GM23338 (cell line): ENCODE results near the gene CCDC137. TPM values are rescaled to one million over a fixed set of nuclear protein-coding genes. Genes with fewer than 3 reads are reported as not detected.

Experiments used
- ATAC-seq: fragments of 200-7000 bp; cut with Tn5 transposase; 3 replicates; pipeline ENCODE4 v1.9.1; 2020
- DNase-seq: peaks from one replicate; pipeline ENCODE4 v3.0.0-alpha.2; 2015; ENCODE audit warnings: low spot score
- H2AFZ ChIP-seq: fragments of 200-600 bp; sonication (generic); 2 replicates; pipeline ENCODE4 v1.8.0; 2016; ENCODE audit warnings: antibody characterized with exemption, mild to moderate bottlenecking, moderate library complexity
- H3F3A ChIP-seq: fragments of 200-600 bp; sonication (generic); replicated peaks from 2 replicates; pipeline ENCODE4 v1.8.0; 2017; ENCODE audit warnings: antibody characterized with exemption, mixed run types, low read depth
- H3K27ac ChIP-seq: fragments of 200-600 bp; sonication (generic); 2 replicates; pipeline ENCODE4 v1.6.1; 2016; ENCODE audit warnings: low read depth
- H3K27me3 ChIP-seq: fragments of 200-600 bp; sonication (generic); 2 replicates; pipeline ENCODE4 v1.8.0; 2016; ENCODE audit warnings: mild to moderate bottlenecking, mixed run types, moderate library complexity; ENCODE audit not compliant: insufficient read depth
- H3K36me3 ChIP-seq: fragments of 200-600 bp; sonication (generic); 2 replicates; pipeline ENCODE4 v1.8.0; 2016; ENCODE audit warnings: mild to moderate bottlenecking; ENCODE audit not compliant: insufficient read depth
- H3K4me1 ChIP-seq: fragments of 200-600 bp; sonication (generic); 2 replicates; pipeline ENCODE4 v1.8.0; 2016; ENCODE audit warnings: mild to moderate bottlenecking, moderate library complexity; ENCODE audit not compliant: insufficient read depth
- H3K4me2 ChIP-seq: fragments of 200-600 bp; sonication (generic); 2 replicates; pipeline ENCODE4 v1.7.1; 2017; ENCODE audit warnings: mixed run types
- H3K4me3 ChIP-seq: fragments of 200-600 bp; sonication (generic); 2 replicates; pipeline ENCODE4 v1.6.1; 2016; ENCODE audit warnings: mixed run types
- H3K79me2 ChIP-seq: fragments of 200-600 bp; sonication (generic); replicated peaks from 2 replicates; pipeline ENCODE4 v1.8.0; 2017; ENCODE audit warnings: mild to moderate bottlenecking; ENCODE audit not compliant: insufficient read depth
- H3K9me2 ChIP-seq: fragments of 200-600 bp; sonication (generic); 2 replicates; pipeline ENCODE4 v1.8.0; 2017; ENCODE audit not compliant: insufficient read depth
- H4K20me1 ChIP-seq: fragments of 200-600 bp; sonication (generic); replicated peaks from 2 replicates; pipeline ENCODE4 v1.8.0; 2017; ENCODE audit warnings: mild to moderate bottlenecking; ENCODE audit not compliant: insufficient read depth
- H3K27ac Mint-ChIP-seq: 2 replicates; pipeline ENCODE4 v1.8.0; 2020; ENCODE audit warnings: inconsistent platforms, mild to moderate bottlenecking, moderate library complexity, mixed read lengths
- H3K27me3 Mint-ChIP-seq: 3 replicates; pipeline ENCODE4 v1.8.0; 2022; ENCODE audit warnings: low read depth, mild to moderate bottlenecking, moderate library complexity, mixed read lengths, inconsistent platforms; ENCODE audit not compliant: insufficient read depth, poor library complexity
- H3K36me3 Mint-ChIP-seq: 3 replicates; pipeline ENCODE4 v1.8.0; 2021; ENCODE audit warnings: low read depth, mild to moderate bottlenecking, inconsistent platforms, moderate library complexity, mixed read lengths
- H3K4me1 Mint-ChIP-seq: 3 replicates; pipeline ENCODE4 v1.8.0; 2020; ENCODE audit warnings: mild to moderate bottlenecking, inconsistent platforms, mixed read lengths
- H3K4me3 Mint-ChIP-seq: 3 replicates; pipeline ENCODE4 v1.8.0; 2021; ENCODE audit warnings: moderate library complexity, mild to moderate bottlenecking, inconsistent platforms, mixed read lengths
- H3K9me3 Mint-ChIP-seq: 3 replicates; pipeline ENCODE4 v1.8.0; 2020; ENCODE audit warnings: moderate library complexity, mild to moderate bottlenecking, inconsistent platforms, mixed read lengths
- CREB1 ChIP-seq: fragments of 250-450 bp; sonication (Bioruptor Pico); IDR thresholded peaks from 2 replicates; pipeline ENCODE4 v1.5.0; 2020; ENCODE audit warnings: low read depth, mild to moderate bottlenecking, moderate library complexity
- EZH2 ChIP-seq: fragments of 200-600 bp; sonication (generic); IDR thresholded peaks from one replicate; pipeline ENCODE4 v1.8.0; 2017; ENCODE audit warnings: antibody characterized with exemption, mild to moderate bottlenecking, low read depth; ENCODE audit not compliant: unreplicated experiment
- EZH2phosphoT487 ChIP-seq: fragments of 200-600 bp; sonication (generic); IDR thresholded peaks from one replicate; pipeline ENCODE4 v1.8.1; 2018; ENCODE audit warnings: antibody characterized with exemption; ENCODE audit not compliant: unreplicated experiment
- JUNB ChIP-seq: IDR thresholded peaks from one replicate; pipeline ENCODE4 v1.6.1; 2016; ENCODE audit warnings: antibody characterized with exemption; ENCODE audit not compliant: unreplicated experiment
- NANOG ChIP-seq: IDR thresholded peaks from 2 replicates; pipeline ENCODE4 v1.6.1; 2016; ENCODE audit warnings: antibody characterized with exemption, borderline replicate concordance
- POLR2AphosphoS5 ChIP-seq: IDR thresholded peaks from 2 replicates; pipeline ENCODE4 v1.6.1; 2016; ENCODE audit warnings: antibody characterized with exemption, low read depth
- STAT1 ChIP-seq: IDR thresholded peaks from one replicate; pipeline ENCODE4 v1.6.1; 2016; ENCODE audit warnings: antibody characterized with exemption; ENCODE audit not compliant: unreplicated experiment
- ZNF114 ChIP-seq: fragments of 250-450 bp; sonication (Bioruptor Pico); IDR thresholded peaks from 2 replicates; pipeline ENCODE4 v1.5.0; 2020; ENCODE audit warnings: mild to moderate bottlenecking, moderate library complexity
- ZNF331 ChIP-seq: fragments of 250-450 bp; sonication (Bioruptor Pico); IDR thresholded peaks from 2 replicates; pipeline ENCODE4 v1.5.0; 2020; ENCODE audit warnings: low read depth, mild to moderate bottlenecking, moderate library complexity
- polyA plus RNA-seq: library from polyadenylated mRNA; unstranded; fragments of >200 nt; fragmentation: Nextera tagmentation; extraction: Ambion mirVana; gene quantifications from 2 replicates; pipeline ENCODE4 v1.2.1, GENCODE V29; 2016
- total RNA-seq: library from RNA; depleted of rRNA; stranded (reverse); fragments of >200 nt; shearing (Covaris generic); gene quantifications from 2 replicates; pipeline ENCODE4 v1.2.3, GENCODE V29; 2014
- TF ChIP-seq, protein P1 (sequence below): fragments of 250-450 bp; sonication (Bioruptor Pico); IDR thresholded peaks from 2 replicates; pipeline ENCODE4 v1.5.0; 2020; ENCODE audit warnings: mild to moderate bottlenecking, moderate library complexity
- TF ChIP-seq, protein P2 (sequence below): IDR thresholded peaks from one replicate; pipeline ENCODE4 v1.6.1; 2018; ENCODE audit warnings: antibody characterized with exemption; ENCODE audit not compliant: unreplicated experiment
- TF ChIP-seq, protein P3 (sequence below): IDR thresholded peaks from 2 replicates; pipeline ENCODE4 v1.6.1; 2016; ENCODE audit warnings: antibody characterized with exemption
- TF ChIP-seq, protein P4 (sequence below), 2 experiments: fragments of 200-600 bp in 1 of 2; sonication (generic) in 1 of 2; conservative IDR thresholded peaks; 2 replicates each; pipeline versions ENCODE4 v1.5.1 to v1.6.1; 2016 to 2017; ENCODE audit warnings: antibody characterized with exemption in 2 of 2, low read depth in 2 of 2, mild to moderate bottlenecking in 2 of 2, moderate library complexity in 1 of 2

CCDC137 gene
- total and polyA plus RNA-seq, 2 experiments from 2014 or later: 26.1 to 73.4 TPM

DNA sequence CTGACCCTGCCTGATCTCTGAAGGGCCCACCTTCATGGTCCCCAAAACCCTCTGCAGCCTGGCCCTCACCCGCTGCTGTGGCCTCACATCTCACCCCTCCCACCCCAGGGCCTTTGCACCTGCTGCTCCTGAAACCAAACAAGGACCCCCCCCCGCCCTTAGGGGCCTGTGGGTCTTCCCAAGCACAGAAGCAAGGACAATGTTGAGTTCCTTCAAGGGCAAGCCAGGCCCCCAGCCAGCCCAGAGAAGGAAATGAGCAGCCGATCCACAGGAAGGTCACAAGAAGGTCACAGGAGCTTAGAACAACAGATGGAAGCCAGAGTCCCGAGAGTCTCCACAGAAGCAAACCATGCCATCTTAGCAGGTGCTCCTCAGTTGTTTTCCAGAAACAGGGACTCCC is 9.7 kb upstream of the CCDC137 start:
- Histone ChIP-seq H3K4me1 (peaks cover 13% of the 10 kb centered on the region), H3K4me2 (no peak overlapping the region), H4K20me1 (no peaks in the 10 kb centered on the region), H3K27ac (no peak overlapping the region), H3K79me2 (no peaks in the 10 kb centered on the region), H3K4me3 (no peak overlapping the region), H2AFZ (no peak overlapping the region), H3F3A (no peaks in the 10 kb centered on the region), H3K27me3 (no peaks in the 10 kb centered on the region), H3K9me2 (no peaks in the 10 kb centered on the region), H3K36me3 (no peaks in the 10 kb centered on the region)
- DNase-seq: no peak
- TF ChIP-seq, protein P1, sequence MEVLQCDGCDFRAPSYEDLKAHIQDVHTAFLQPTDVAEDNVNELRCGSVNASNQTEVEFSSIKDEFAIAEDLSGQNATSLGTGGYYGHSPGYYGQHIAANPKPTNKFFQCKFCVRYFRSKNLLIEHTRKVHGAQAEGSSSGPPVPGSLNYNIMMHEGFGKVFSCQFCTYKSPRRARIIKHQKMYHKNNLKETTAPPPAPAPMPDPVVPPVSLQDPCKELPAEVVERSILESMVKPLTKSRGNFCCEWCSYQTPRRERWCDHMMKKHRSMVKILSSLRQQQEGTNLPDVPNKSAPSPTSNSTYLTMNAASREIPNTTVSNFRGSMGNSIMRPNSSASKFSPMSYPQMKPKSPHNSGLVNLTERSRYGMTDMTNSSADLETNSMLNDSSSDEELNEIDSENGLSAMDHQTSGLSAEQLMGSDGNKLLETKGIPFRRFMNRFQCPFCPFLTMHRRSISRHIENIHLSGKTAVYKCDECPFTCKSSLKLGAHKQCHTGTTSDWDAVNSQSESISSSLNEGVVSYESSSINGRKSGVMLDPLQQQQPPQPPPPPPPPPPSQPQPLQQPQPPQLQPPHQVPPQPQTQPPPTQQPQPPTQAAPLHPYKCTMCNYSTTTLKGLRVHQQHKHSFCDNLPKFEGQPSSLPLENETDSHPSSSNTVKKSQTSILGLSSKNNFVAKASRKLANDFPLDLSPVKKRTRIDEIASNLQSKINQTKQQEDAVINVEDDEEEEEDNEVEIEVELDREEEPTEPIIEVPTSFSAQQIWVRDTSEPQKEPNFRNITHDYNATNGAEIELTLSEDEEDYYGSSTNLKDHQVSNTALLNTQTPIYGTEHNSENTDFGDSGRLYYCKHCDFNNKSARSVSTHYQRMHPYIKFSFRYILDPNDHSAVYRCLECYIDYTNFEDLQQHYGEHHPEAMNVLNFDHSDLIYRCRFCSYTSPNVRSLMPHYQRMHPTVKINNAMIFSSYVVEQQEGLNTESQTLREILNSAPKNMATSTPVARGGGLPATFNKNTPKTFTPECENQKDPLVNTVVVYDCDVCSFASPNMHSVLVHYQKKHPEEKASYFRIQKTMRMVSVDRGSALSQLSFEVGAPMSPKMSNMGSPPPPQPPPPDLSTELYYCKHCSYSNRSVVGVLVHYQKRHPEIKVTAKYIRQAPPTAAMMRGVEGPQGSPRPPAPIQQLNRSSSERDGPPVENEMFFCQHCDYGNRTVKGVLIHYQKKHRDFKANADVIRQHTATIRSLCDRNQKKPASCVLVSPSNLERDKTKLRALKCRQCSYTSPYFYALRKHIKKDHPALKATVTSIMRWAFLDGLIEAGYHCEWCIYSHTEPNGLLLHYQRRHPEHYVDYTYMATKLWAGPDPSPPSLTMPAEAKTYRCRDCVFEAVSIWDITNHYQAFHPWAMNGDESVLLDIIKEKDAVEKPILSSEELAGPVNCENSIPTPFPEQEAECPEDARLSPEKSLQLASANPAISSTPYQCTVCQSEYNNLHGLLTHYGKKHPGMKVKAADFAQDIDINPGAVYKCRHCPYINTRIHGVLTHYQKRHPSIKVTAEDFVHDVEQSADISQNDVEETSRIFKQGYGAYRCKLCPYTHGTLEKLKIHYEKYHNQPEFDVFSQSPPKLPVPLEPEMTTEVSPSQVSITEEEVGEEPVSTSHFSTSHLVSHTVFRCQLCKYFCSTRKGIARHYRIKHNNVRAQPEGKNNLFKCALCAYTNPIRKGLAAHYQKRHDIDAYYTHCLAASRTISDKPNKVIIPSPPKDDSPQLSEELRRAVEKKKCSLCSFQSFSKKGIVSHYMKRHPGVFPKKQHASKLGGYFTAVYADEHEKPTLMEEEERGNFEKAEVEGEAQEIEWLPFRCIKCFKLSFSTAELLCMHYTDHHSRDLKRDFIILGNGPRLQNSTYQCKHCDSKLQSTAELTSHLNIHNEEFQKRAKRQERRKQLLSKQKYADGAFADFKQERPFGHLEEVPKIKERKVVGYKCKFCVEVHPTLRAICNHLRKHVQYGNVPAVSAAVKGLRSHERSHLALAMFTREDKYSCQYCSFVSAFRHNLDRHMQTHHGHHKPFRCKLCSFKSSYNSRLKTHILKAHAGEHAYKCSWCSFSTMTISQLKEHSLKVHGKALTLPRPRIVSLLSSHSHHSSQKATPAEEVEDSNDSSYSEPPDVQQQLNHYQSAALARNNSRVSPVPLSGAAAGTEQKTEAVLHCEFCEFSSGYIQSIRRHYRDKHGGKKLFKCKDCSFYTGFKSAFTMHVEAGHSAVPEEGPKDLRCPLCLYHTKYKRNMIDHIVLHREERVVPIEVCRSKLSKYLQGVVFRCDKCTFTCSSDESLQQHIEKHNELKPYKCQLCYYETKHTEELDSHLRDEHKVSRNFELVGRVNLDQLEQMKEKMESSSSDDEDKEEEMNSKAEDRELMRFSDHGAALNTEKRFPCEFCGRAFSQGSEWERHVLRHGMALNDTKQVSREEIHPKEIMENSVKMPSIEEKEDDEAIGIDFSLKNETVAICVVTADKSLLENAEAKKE: no peak
- TF ChIP-seq CREB1 (CRISPR knock-in tag) (no peak), STAT1 (no peak), POLR2AphosphoS5 (no peak), ZNF331 (no peak), ZNF114 (no peak), EZH2phosphoT487 (no peak), NANOG (no peak), EZH2 (no peak), JUNB (no peak)
- TF ChIP-seq, protein P2, sequence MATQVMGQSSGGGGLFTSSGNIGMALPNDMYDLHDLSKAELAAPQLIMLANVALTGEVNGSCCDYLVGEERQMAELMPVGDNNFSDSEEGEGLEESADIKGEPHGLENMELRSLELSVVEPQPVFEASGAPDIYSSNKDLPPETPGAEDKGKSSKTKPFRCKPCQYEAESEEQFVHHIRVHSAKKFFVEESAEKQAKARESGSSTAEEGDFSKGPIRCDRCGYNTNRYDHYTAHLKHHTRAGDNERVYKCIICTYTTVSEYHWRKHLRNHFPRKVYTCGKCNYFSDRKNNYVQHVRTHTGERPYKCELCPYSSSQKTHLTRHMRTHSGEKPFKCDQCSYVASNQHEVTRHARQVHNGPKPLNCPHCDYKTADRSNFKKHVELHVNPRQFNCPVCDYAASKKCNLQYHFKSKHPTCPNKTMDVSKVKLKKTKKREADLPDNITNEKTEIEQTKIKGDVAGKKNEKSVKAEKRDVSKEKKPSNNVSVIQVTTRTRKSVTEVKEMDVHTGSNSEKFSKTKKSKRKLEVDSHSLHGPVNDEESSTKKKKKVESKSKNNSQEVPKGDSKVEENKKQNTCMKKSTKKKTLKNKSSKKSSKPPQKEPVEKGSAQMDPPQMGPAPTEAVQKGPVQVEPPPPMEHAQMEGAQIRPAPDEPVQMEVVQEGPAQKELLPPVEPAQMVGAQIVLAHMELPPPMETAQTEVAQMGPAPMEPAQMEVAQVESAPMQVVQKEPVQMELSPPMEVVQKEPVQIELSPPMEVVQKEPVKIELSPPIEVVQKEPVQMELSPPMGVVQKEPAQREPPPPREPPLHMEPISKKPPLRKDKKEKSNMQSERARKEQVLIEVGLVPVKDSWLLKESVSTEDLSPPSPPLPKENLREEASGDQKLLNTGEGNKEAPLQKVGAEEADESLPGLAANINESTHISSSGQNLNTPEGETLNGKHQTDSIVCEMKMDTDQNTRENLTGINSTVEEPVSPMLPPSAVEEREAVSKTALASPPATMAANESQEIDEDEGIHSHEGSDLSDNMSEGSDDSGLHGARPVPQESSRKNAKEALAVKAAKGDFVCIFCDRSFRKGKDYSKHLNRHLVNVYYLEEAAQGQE: no peak
- TF ChIP-seq, protein P3, sequence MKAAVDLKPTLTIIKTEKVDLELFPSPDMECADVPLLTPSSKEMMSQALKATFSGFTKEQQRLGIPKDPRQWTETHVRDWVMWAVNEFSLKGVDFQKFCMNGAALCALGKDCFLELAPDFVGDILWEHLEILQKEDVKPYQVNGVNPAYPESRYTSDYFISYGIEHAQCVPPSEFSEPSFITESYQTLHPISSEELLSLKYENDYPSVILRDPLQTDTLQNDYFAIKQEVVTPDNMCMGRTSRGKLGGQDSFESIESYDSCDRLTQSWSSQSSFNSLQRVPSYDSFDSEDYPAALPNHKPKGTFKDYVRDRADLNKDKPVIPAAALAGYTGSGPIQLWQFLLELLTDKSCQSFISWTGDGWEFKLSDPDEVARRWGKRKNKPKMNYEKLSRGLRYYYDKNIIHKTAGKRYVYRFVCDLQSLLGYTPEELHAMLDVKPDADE: no peak
- TF ChIP-seq, protein P4, sequence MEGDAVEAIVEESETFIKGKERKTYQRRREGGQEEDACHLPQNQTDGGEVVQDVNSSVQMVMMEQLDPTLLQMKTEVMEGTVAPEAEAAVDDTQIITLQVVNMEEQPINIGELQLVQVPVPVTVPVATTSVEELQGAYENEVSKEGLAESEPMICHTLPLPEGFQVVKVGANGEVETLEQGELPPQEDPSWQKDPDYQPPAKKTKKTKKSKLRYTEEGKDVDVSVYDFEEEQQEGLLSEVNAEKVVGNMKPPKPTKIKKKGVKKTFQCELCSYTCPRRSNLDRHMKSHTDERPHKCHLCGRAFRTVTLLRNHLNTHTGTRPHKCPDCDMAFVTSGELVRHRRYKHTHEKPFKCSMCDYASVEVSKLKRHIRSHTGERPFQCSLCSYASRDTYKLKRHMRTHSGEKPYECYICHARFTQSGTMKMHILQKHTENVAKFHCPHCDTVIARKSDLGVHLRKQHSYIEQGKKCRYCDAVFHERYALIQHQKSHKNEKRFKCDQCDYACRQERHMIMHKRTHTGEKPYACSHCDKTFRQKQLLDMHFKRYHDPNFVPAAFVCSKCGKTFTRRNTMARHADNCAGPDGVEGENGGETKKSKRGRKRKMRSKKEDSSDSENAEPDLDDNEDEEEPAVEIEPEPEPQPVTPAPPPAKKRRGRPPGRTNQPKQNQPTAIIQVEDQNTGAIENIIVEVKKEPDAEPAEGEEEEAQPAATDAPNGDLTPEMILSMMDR (conservative IDR thresholded peaks at IDR 0.05; ENCODE audit: low read depth in 2 of 2): no peak
- no peak overlapping the region for H3K27ac Mint-ChIP-seq
- no peak overlapping the region for H3K4me3 Mint-ChIP-seq
- ATAC-seq: no peak
- H3K4me1 Mint-ChIP-seq: peaks cover 8% of the 10 kb centered on the region
- H3K9me3 Mint-ChIP-seq: no peaks in the 10 kb centered on the region
- H3K27me3 Mint-ChIP-seq: peaks cover 13% of the 10 kb centered on the region
- H3K36me3 Mint-ChIP-seq: no peaks in the 10 kb centered on the region
